ENCODE results near the gene CCL7. TPM values are rescaled to one million over a fixed set of nuclear protein-coding genes. Genes with fewer than 3 reads are reported as not detected.

The CCL7 gene
- not detected in 2 replicates for total RNA-seq

DNA sequence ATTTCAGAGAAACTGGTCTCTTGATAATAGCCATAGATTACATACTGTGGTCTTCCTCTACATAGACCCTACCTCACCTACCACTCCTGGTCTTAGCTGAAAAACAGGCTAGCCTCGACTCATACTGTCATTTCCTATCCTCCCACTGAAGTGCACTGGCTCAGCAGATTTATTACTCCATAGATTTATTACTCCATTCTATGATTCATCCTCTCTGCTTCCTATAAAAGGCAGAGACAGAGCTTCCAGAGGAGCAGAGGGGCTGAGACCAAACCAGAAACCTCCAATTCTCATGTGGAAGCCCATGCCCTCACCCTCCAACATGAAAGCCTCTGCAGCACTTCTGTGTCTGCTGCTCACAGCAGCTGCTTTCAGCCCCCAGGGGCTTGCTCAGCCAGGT lies at the start of gene CCL7:
CCL7 (plus strand) TSS at position 253 of the 400 bp plus-strand sequence; CDS start at position 323, 70 bp downstream.

DNA sequence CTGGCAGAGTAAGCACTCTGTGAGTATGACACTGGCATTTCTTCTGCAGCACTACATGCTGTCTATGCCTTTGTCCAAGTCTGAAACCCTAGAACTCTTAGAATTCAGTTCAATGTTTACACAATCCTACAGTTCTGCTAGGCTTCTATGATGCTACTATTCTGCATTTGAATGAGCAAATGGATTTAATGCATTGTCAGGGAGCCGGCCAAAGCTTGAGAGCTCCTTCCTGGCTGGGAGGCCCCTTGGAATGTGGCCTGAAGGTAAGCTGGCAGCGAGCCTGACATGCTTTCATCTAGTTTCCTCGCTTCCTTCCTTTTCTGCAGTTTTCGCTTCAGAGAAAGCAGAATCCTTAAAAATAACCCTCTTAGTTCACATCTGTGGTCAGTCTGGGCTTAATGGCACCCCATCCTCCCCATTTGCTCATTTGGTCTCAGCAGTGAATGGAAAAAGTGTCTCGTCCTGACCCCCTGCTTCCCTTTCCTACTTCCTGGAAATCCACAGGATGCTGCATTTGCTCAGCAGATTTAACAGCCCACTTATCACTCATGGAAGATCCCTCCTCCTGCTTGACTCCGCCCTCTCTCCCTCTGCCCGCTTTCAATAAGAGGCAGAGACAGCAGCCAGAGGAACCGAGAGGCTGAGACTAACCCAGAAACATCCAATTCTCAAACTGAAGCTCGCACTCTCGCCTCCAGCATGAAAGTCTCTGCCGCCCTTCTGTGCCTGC lies 15.2 kb upstream of the CCL7 start, which contains the start of gene CCL2:
CCL2 (plus strand) TSS at position 635 of the 730 bp plus-strand sequence; CDS start at position 700, 65 bp downstream.

DNA sequence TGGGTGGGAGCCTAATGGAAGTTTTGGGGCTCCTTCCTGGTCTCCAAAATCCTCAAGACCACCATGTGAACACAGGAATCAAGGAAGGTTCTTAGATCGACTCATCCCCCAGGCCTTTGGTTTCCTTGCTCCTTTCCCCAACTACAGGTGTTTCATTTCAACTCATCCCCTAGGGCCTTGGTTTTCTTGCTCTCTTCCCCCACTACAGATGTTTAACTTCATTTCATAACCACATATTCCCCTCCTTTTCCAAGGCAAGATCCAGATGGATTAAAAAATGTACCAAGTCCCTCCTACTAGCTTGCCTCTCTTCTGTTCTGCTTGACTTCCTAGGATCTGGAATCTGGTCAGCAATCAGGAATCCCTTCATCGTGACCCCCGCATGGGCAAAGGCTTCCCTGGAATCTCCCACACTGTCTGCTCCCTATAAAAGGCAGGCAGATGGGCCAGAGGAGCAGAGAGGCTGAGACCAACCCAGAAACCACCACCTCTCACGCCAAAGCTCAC lies 15.3 kb downstream of the CCL7 start, which contains the start of gene CCL11:
CCL11 (plus strand) TSS at position 457 of the 507 bp plus-strand sequence. CDS start 67 bp downstream, outside the sequence.

DNA sequence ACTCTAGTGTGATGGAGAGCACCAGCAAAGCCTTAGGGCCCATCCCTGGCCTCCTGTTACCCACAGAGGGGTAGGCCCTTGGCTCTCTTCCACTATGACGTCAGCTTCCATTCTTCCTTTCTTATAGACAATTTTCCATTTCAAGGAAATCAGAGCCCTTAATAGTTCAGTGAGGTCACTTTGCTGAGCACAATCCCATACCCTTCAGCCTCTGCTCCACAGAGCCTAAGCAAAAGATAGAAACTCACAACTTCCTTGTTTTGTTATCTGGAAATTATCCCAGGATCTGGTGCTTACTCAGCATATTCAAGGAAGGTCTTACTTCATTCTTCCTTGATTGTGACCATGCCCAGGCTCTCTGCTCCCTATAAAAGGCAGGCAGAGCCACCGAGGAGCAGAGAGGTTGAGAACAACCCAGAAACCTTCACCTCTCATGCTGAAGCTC lies 49.0 kb downstream of the CCL7 start, which contains the start of gene CCL8:
CCL8 (plus strand) TSS at position 397 of the 445 bp plus-strand sequence. CDS start 67 bp downstream, outside the sequence.

Other genes starting within 250 kb of the CCL7 start
- gene CCL2, start 14.9 kb upstream of the CCL7 start, total RNA-seq: 158 and 184 TPM in 2 replicates
- gene CCL11, start 15.5 kb downstream of the CCL7 start, total RNA-seq: not detected in 2 replicates
- gene CCL8, start 49.2 kb downstream of the CCL7 start, total RNA-seq: not detected in 2 replicates
- gene CCL13, start 86.3 kb downstream of the CCL7 start, total RNA-seq: not detected in 2 replicates
- gene CCL1, start 93.0 kb downstream of the CCL7 start, total RNA-seq: not detected in 2 replicates

Measured in mammary microvascular endothelial cell (primary cell).